Small intestine (tissue), 7 donors: ENCODE results near the gene MMP14. TPM values are rescaled to one million over a fixed set of nuclear protein-coding genes. Genes with fewer than 3 reads are reported as not detected.
"Not testable (repeated sequence)": the region's sequence is repeated elsewhere in the genome, so short reads cannot be mapped to it uniquely, and the experiment has no call there.

Experiments used
- DNase-seq, 2 donors: peaks; one replicate each; pipeline versions ENCODE4 v3.0.0 to v3.0.0-alpha.2; 2013
- FAIRE-seq: peaks from 2 replicates; lab custom pipeline; 2012; peaks lifted over from hg19 to GRCh38; lab: Jason Lieb, UNC
- H3K27ac ChIP-seq, 3 donors: one replicate each; pipeline ENCODE4 v1.5.1; 2013; ENCODE audit warnings: low read length in 2 of 3, mild to moderate bottlenecking in 2 of 3, control low read depth in 1 of 3, inconsistent platforms in 1 of 3, low read depth in 1 of 3, moderate library complexity in 1 of 3
- H3K27me3 ChIP-seq, 3 donors: one replicate each; pipeline ENCODE4 v1.6.1; 2013; ENCODE audit warnings: low read length in 3 of 3, inconsistent platforms in 1 of 3; ENCODE audit not compliant: control insufficient read depth in 3 of 3, insufficient read depth in 3 of 3
- H3K36me3 ChIP-seq, 3 donors: one replicate each; pipeline ENCODE4 v1.6.1; 2013; ENCODE audit warnings: low read length in 3 of 3, inconsistent platforms in 1 of 3, low read depth in 1 of 3, mild to moderate bottlenecking in 1 of 3, moderate library complexity in 1 of 3; ENCODE audit not compliant: control insufficient read depth in 3 of 3, insufficient read depth in 2 of 3
- H3K4me1 ChIP-seq, 3 donors: one replicate each; pipeline ENCODE4 v1.6.1; 2013; ENCODE audit warnings: low read length in 2 of 3, inconsistent platforms in 1 of 3, low read depth in 1 of 3, mild to moderate bottlenecking in 1 of 3, moderate library complexity in 1 of 3; ENCODE audit not compliant: control insufficient read depth in 3 of 3, insufficient read depth in 2 of 3
- H3K4me3 ChIP-seq, 3 donors: one replicate each; pipeline ENCODE4 v1.5.1; 2013; ENCODE audit warnings: low read length in 3 of 3, control low read depth in 1 of 3, inconsistent platforms in 1 of 3, low read depth in 1 of 3, mild to moderate bottlenecking in 1 of 3, moderate library complexity in 1 of 3
- H3K9me3 ChIP-seq, 2 donors: one replicate each; pipeline ENCODE4 v1.6.1; 2013; ENCODE audit warnings: low read depth in 1 of 2, low read length in 1 of 2; ENCODE audit not compliant: control insufficient read depth in 2 of 2, insufficient read depth in 1 of 2
- WGBS, 3 donors: extraction: QIAGEN DNeasy Blood & Tissue Kit; methylation state at CpG; one replicate each; pipeline ENCODE4 v1.1.7; 2013; 5-methylcytosine and 5-hydroxymethylcytosine counted together
- polyA plus RNA-seq, 4 donors: library from polyadenylated mRNA; stranded (reverse) in 3 of 4; unstranded in 1 of 4; fragments of 200-250 nt in 3 of 4; fragments of 120-200 nt in 1 of 4; gene quantifications; one replicate each; pipeline versions ENCODE4 v1.2.1 to v1.2.3, GENCODE V29; 2013
- donor health status: healthy with polysubstance abuse.
- donor health status: control.
- donor health status: control.
- donor health status: Bipolar disorder and iron deficiency.
- donor health status: healthy.

The MMP14 gene
- polyA plus RNA-seq, 4 donors, result 6.9 to 105 (median 58.2) TPM

DNA sequence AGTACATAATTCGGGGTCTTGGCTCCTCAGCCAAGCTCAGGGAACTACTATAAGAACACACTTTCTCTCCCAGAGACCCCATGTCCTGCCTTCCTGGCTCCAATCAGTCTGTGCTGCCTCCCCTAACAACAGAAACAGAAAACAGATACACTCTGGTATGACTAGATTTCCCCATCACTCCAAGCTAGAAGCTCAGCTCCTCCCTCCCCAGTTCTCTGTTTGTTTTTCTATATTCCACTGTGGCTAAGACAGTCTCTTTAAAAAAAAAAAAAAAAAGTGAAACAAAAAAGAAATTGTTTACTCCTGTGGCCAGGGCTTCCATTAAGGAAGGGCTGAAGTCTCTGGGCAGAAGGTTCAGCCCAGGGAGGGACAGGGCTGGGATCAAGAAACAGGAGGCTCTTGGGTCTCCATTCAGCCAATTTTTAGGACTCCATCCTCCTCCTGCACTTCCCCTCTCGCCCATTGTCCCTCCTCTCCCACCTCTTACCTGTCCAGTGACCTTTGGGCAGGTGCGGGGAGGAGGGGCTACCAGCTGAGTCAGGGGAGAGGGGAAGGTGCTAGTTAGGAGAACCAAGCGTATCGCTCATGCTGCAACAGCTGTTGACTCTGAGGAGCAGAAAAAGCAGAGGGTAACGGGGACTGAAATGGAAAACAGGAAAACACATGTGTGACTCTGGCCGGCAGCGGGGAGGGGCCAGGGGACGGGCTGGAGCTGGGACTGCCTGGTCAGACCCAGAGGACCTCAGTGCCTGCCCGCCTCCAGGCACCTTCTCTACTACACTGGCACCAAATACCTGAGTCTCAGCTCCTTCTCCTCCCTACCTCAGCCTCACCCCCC lies 17.0 kb upstream of the MMP14 start:
- FAIRE-seq (no peak), DNase-seq (peak; percentile 66 to 68)
- Histone ChIP-seq H3K27me3 (no peaks in the 10 kb centered on the region), H3K4me1 (peaks cover 3 to 75% (median 3%) of the 10 kb centered on the region in 3 donors), H3K27ac (peak overlapping the region; percentile 65 to 96 (median 91)), H3K4me3 (peak overlapping the region in 2 of 3 donors; percentile 4 to 20), H3K36me3 (no peaks in the 10 kb centered on the region), H3K9me3 (no peaks in the 10 kb centered on the region)
- 13 to 19% (median 15%) methylated on average over 10 of the region's 10 CpGs for WGBS, 3 donors

- DNase-seq (no peak), FAIRE-seq (no peak)
- Histone ChIP-seq H3K27me3 (no peaks in the 10 kb centered on the region), H3K4me1 (peaks cover 3 to 78% (median 3%) of the 10 kb centered on the region in 3 donors), H3K36me3 (no peaks in the 10 kb centered on the region), H3K9me3 (no peaks in the 10 kb centered on the region), H3K27ac (peak overlapping the region; percentile 96 to 100 (median 96)), H3K4me3 (peak overlapping the region in 1 of 3 donors; percentile 38)
- 17 to 69% (median 37%) methylated on average over 1 of the region's 1 CpG for WGBS, 3 donors
Measured at GRCh38 chr14:22820731-22821130, 15.7 kb upstream of the MMP14 start.

GRCh38 chr14:22821193-22822015 lies 15.0 kb upstream of the MMP14 start:
- FAIRE-seq, result no peak
- WGBS, 3 donors, result 26 to 66% (median 42%) methylated on average over 23 to 24 of the region's 24 CpGs
- no peaks in the 10 kb centered on the region for H3K9me3 ChIP-seq
- peaks cover 3 to 74% (median 3%) of the 10 kb centered on the region in 3 donors for H3K4me1 ChIP-seq
- H3K4me3 ChIP-seq, result peak overlapping the region in 2 of 3 donors; percentile 54 to 55
- peak; percentile 89 to 95 for DNase-seq
- peak overlapping the region; percentile 96 to 100 (median 96) for H3K27ac ChIP-seq
- no peaks in the 10 kb centered on the region for H3K27me3 ChIP-seq
- H3K36me3 ChIP-seq, result no peaks in the 10 kb centered on the region

DNA sequence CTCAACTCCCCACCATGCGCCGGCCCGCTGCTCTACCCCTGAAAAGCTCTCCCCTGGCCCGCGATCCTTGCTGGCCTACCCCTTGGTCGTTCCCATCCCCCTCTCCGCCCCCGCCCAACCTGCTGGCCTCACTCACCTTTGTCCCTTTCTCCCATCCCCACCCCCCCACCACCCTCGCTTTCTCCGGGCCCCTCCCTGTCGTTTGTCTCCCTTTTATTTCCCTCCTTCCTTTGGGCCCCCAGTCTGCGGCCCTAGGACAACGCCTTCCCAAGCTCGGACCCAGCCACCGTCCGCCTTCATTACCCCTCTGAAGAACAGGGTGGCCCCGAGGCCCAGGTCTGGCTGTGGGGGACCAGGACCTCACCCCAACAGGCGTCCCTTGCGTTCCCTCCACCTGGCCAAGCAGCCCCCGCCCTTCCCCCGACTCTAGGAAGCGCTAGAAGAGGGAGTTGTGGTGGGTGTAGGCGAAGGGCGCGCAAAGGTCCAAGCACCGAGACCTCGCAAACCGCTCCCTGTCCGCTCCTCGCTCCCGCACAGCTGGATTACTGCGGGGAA lies 14.3 kb upstream of the MMP14 start:
- no peaks in the 10 kb centered on the region for H3K9me3 ChIP-seq
- no peaks in the 10 kb centered on the region for H3K27me3 ChIP-seq
- H3K4me3 ChIP-seq, result peak overlapping the region in 2 of 3 donors; percentile 54 to 55
- no peak for FAIRE-seq
- DNase-seq, result peak; percentile 88 to 91
- peak overlapping the region; percentile 96 to 100 (median 96) for H3K27ac ChIP-seq
- 13 to 44% (median 35%) methylated on average over 23 to 32 of the region's 32 CpGs for WGBS, 3 donors
- no peaks in the 10 kb centered on the region for H3K36me3 ChIP-seq
- peaks cover 3 to 68% (median 3%) of the 10 kb centered on the region in 3 donors for H3K4me1 ChIP-seq

- Histone ChIP-seq H3K27ac (peak overlapping the region; percentile 96 to 100 (median 96)), H3K4me1 (peaks cover 3 to 67% (median 3%) of the 10 kb centered on the region in 3 donors), H3K36me3 (no peaks in the 10 kb centered on the region), H3K4me3 (peak overlapping the region; percentile 48 to 55 (median 54)), H3K27me3 (no peaks in the 10 kb centered on the region), H3K9me3 (no peaks in the 10 kb centered on the region)
- peak; percentile 79 to 92 for DNase-seq
- 1% methylated on average over 23 to 34 of the region's 34 CpGs for WGBS, 3 donors
- FAIRE-seq, result no peak
Measured at GRCh38 chr14:22822571-22823098, 13.8 kb upstream of the MMP14 start.

GRCh38 chr14:22824711-22825359 lies 11.6 kb upstream of the MMP14 start:
- peak overlapping the region; percentile 3 to 52 (median 42) for H3K27ac ChIP-seq
- no peak overlapping the region for H3K4me3 ChIP-seq
- DNase-seq (peak; percentile 81 to 88), FAIRE-seq (no peak)
- H3K36me3 ChIP-seq, result no peaks in the 10 kb centered on the region
- H3K4me1 ChIP-seq, result peaks cover 0 to 50% (median 3%) of the 10 kb centered on the region in 3 donors
- H3K27me3 ChIP-seq, result no peaks in the 10 kb centered on the region
- WGBS, 3 donors, result 19 to 39% (median 20%) methylated on average over 8 of the region's 8 CpGs
- no peaks in the 10 kb centered on the region for H3K9me3 ChIP-seq

DNA sequence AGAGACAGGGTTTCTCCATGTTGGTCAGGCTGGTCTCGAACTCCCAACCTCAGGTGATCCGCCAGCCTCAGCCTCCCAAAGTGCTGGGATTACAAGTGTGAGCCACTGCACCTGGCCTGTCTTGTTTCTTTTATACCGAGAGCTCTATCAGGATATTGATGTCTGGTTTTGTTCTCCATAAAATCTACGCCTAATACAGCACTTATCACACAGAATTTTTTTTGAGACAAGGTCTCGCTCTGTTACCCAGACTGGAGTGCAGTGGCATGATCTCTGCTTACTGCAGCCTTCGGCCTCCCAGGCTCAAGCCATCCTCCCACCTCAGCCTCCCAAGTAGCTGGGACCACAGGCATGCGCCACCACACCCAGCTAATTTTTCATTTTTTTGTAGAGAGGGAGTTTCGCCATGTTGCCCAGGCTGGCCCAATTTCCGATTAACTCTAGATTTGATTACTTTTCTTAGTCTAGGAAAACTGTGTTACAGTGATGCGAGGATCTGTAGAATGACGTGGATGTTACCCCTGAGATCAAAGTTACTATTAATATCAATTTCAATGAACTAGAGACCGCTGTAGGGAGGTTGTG lies 7.2 kb upstream of the MMP14 start:
- peaks cover 0 to 17% (median 2%) of the 10 kb centered on the region in 3 donors for H3K36me3 ChIP-seq
- H3K27me3 ChIP-seq, H3K9me3 ChIP-seq, FAIRE-seq, DNase-seq: not testable (repeated sequence)
- peak overlapping the region; percentile 39 to 80 (median 67) for H3K27ac ChIP-seq
- 79 to 81% (median 81%) methylated on average over 12 of the region's 12 CpGs for WGBS, 3 donors
- H3K4me1 ChIP-seq, result peaks cover 0 to 20% (median 0%) of the 10 kb centered on the region in 3 donors
- H3K4me3 ChIP-seq, result peak overlapping the region in 2 of 3 donors; percentile 81 to 99
